MM.1S (cell line): ENCODE data around the gene MR1.

Experiments used
- CTCF ChIP-seq: fragments of 300-600 bp; sonication (generic); IDR thresholded peaks from 2 replicates; pipeline ENCODE4 v1.5.1; 2016; ENCODE audit warnings: antibody characterized with exemption, low read length, mixed read lengths
- EZH2phosphoT487 ChIP-seq: fragments of 300-600 bp; sonication (generic); IDR thresholded peaks from 2 replicates; pipeline ENCODE4 v1.6.1; 2018; ENCODE audit warnings: antibody characterized with exemption, low read length

DNA sequence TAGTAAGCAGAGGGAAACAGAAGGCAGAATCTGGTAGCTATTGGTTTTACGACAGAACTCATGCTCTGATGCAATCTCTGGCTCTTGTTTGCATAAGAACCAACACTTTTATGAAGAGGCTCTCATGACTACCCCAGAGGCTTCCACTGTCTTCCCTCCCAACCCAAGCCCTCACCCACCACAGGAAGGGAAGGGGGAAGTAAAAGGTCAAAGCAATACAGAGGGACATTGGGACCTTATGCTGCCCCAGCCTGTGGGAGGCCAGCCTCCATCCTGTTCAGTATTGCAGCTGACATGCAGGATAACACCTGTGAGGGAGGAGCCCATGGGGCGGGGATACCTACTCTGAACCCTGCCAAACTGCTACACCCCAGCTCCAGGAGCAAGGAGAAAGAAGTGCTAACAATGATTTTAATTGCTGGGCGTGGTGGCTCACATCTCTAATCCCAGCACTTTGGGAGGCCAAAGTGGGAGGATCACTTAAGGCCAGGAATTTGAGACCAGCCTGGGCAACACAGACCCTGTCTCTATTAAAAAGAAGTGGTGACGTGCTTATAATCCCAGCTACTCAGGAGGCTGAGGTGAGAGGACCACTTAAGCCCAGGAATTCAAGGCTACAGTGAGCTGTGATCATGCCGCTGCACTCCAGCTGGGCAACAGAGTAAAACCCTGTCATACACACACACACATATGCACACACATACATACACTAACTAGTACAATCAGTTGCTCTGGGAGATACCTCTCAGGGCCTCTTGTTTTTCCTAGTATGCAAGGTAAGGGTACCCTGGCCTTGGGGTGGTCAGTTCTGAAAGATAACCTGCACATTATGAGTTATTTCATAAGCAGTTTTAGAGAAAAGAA is 9.5 kb downstream of the MR1 start:
- no peak for TF ChIP-seq CTCF
- no peak for TF ChIP-seq EZH2phosphoT487
